ENCODE measurements around the gene ARHGEF17. TPM values are rescaled to one million over a fixed set of nuclear protein-coding genes. Genes with fewer than 3 reads are reported as not detected.
A peak's percentile ranks its signal among the peaks of the same experiment; 100 is the strongest.

Gene ARHGEF17
- total and polyA plus RNA-seq, 2 experiments from 2014 or later, result 15.3 to 23.5 TPM

DNA sequence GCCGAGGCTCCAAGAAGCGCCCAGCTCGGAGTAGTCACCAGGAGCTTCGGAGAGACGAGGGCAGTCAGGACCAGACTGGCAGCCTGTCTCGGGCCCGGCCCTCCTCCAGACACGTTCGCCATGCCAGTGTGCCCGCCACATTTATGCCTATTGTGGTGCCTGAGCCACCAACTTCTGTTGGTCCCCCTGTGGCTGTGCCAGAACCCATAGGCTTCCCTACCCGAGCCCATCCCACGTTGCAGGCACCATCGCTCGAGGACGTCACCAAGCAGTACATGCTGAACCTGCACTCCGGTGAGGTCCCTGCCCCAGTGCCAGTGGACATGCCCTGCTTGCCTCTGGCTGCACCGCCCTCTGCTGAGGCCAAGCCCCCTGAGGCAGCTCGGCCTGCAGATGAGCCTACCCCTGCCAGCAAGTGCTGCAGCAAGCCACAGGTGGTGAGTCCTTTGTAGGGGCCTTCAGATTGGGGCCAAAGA is 3.4 kb downstream of the ARHGEF17 start:
- 81 to 82% methylated on average over 18 of the region's 18 CpGs for WGBS, 2 experiments (ENCODE audit: low coverage in 1 of 2, low lambda C conversion rate in 2 of 2, missing lambda C conversion rate in 2 of 2)
- in situ Hi-C loops (cut with MboI), result no loop called here
- TF ChIP-seq EZH2phosphoT487 (IDR thresholded peaks at IDR 0.05; ENCODE audit: insufficient read depth, low read depth) (no peak), EZH2 (IDR thresholded peaks at IDR 0.05; ENCODE audit: insufficient read depth, poor library complexity, severe bottlenecking) (no peak)
- no peaks in the 10 kb centered on the region for H3K9me2 ChIP-seq (ENCODE audit: insufficient read depth)
- no peaks in the 10 kb centered on the region for H3K36me3 ChIP-seq (ENCODE audit: low read depth)
- no peak for DNase-seq
- peak overlapping the region; percentile 76 for H3K4me3 ChIP-seq
- peaks cover 60% of the 10 kb centered on the region for H3K4me1 ChIP-seq (ENCODE audit: insufficient read depth)
- H3K79me2 ChIP-seq (ENCODE audit: insufficient read depth), result peaks cover 72% of the 10 kb centered on the region
- no peaks in the 10 kb centered on the region for H4K20me1 ChIP-seq (ENCODE audit: insufficient read depth)
- H3K9ac ChIP-seq, result peak overlapping the region; percentile 75
- peaks cover 12% of the 10 kb centered on the region for H3F3A ChIP-seq (ENCODE audit: insufficient read depth)
- H3K9me3 ChIP-seq (ENCODE audit: low read depth), result no peaks in the 10 kb centered on the region
- peak overlapping the region; percentile 86 for H3K4me2 ChIP-seq (ENCODE audit: unreplicated experiment)
- no peak overlapping the region for H3K27ac ChIP-seq
- no peaks in the 10 kb centered on the region for H3K27me3 ChIP-seq (replicated peaks; ENCODE audit: insufficient read depth)
- H2AFZ ChIP-seq, result no peak overlapping the region

GRCh38 chr11:73312036-73312435 is 4.0 kb downstream of the ARHGEF17 start:
- H2AFZ ChIP-seq, result no peak overlapping the region
- H3K4me2 ChIP-seq (ENCODE audit: unreplicated experiment), result peak overlapping the region; percentile 86
- H4K20me1 ChIP-seq (ENCODE audit: insufficient read depth), result no peaks in the 10 kb centered on the region
- peak overlapping the region; percentile 76 for H3K4me3 ChIP-seq
- H3K36me3 ChIP-seq (ENCODE audit: low read depth), result no peaks in the 10 kb centered on the region
- WGBS, 2 experiments (ENCODE audit: low coverage in 1 of 2, low lambda C conversion rate in 2 of 2, missing lambda C conversion rate in 2 of 2), result 44 to 46% methylated on average over 2 of the region's 2 CpGs
- DNase-seq, result no peak
- H3K9me2 ChIP-seq (ENCODE audit: insufficient read depth), result no peaks in the 10 kb centered on the region
- peaks cover 12% of the 10 kb centered on the region for H3F3A ChIP-seq (ENCODE audit: insufficient read depth)
- peaks cover 60% of the 10 kb centered on the region for H3K4me1 ChIP-seq (ENCODE audit: insufficient read depth)
- peaks cover 78% of the 10 kb centered on the region for H3K79me2 ChIP-seq (ENCODE audit: insufficient read depth)
- H3K9me3 ChIP-seq (ENCODE audit: low read depth), result no peaks in the 10 kb centered on the region
- TF ChIP-seq EZH2 (IDR thresholded peaks at IDR 0.05; ENCODE audit: insufficient read depth, poor library complexity, severe bottlenecking) (no peak), EZH2phosphoT487 (IDR thresholded peaks at IDR 0.05; ENCODE audit: insufficient read depth, low read depth) (no peak)
- in situ Hi-C loops (cut with MboI), result no loop called here
- no peaks in the 10 kb centered on the region for H3K27me3 ChIP-seq (replicated peaks; ENCODE audit: insufficient read depth)
- H3K9ac ChIP-seq, result peak overlapping the region; percentile 75
- peak overlapping the region; percentile 78 for H3K27ac ChIP-seq

GRCh38 chr11:73312851-73313327 is 4.8 kb downstream of the ARHGEF17 start:
- Histone ChIP-seq H2AFZ (no peak overlapping the region), H3K4me2 (ENCODE audit: unreplicated experiment) (peak overlapping the region; percentile 86), H3K4me1 (ENCODE audit: insufficient read depth) (peaks cover 60% of the 10 kb centered on the region), H3K27ac (peak overlapping the region; percentile 78), H3F3A (ENCODE audit: insufficient read depth) (peaks cover 12% of the 10 kb centered on the region), H3K4me3 (peak overlapping the region; percentile 76), H3K36me3 (ENCODE audit: low read depth) (no peaks in the 10 kb centered on the region), H4K20me1 (ENCODE audit: insufficient read depth) (no peaks in the 10 kb centered on the region), H3K9me3 (ENCODE audit: low read depth) (no peaks in the 10 kb centered on the region), H3K9ac (peak overlapping the region; percentile 75), H3K27me3 (replicated peaks; ENCODE audit: insufficient read depth) (no peaks in the 10 kb centered on the region), H3K9me2 (ENCODE audit: insufficient read depth) (no peaks in the 10 kb centered on the region), H3K79me2 (ENCODE audit: insufficient read depth) (peaks cover 86% of the 10 kb centered on the region)
- peak; percentile 83 for DNase-seq
- in situ Hi-C loops (cut with MboI), result no loop called here
- 36 to 40% methylated on average over 6 of the region's 6 CpGs for WGBS, 2 experiments (ENCODE audit: low coverage in 1 of 2, low lambda C conversion rate in 2 of 2, missing lambda C conversion rate in 2 of 2)
- no peak for TF ChIP-seq EZH2phosphoT487 (IDR thresholded peaks at IDR 0.05; ENCODE audit: insufficient read depth, low read depth)
- TF ChIP-seq EZH2 (IDR thresholded peaks at IDR 0.05; ENCODE audit: insufficient read depth, poor library complexity, severe bottlenecking), result no peak

- H3K4me3 ChIP-seq, result peak overlapping the region; percentile 76
- in situ Hi-C loops (cut with MboI), result no loop called here
- 0 out of 2 replicates have a peak, but pooled peaks cover 5% of the 10 kb centered on the region for H4K20me1 ChIP-seq (ENCODE audit: insufficient read depth)
- peak overlapping the region; percentile 86 for H3K4me2 ChIP-seq (ENCODE audit: unreplicated experiment)
- H3K36me3 ChIP-seq (ENCODE audit: low read depth), result no peaks in the 10 kb centered on the region
- peak overlapping the region; percentile 78 for H3K27ac ChIP-seq
- peak; percentile 53 for DNase-seq
- H3K4me1 ChIP-seq (ENCODE audit: insufficient read depth), result peaks cover 60% of the 10 kb centered on the region
- peaks cover 94% of the 10 kb centered on the region for H3K79me2 ChIP-seq (ENCODE audit: insufficient read depth)
- no peak overlapping the region for H2AFZ ChIP-seq
- no peak for TF ChIP-seq EZH2 (IDR thresholded peaks at IDR 0.05; ENCODE audit: insufficient read depth, poor library complexity, severe bottlenecking)
- TF ChIP-seq EZH2phosphoT487 (IDR thresholded peaks at IDR 0.05; ENCODE audit: insufficient read depth, low read depth), result no peak
- no peaks in the 10 kb centered on the region for H3K9me2 ChIP-seq (ENCODE audit: insufficient read depth)
- H3K9ac ChIP-seq, result peak overlapping the region; percentile 75
- WGBS, 2 experiments (ENCODE audit: low coverage in 1 of 2, low lambda C conversion rate in 2 of 2, missing lambda C conversion rate in 2 of 2), result 25 to 68% methylated on average over 1 of the region's 1 CpG
- H3K27me3 ChIP-seq (replicated peaks; ENCODE audit: insufficient read depth), result no peaks in the 10 kb centered on the region
- H3F3A ChIP-seq (ENCODE audit: insufficient read depth), result peaks cover 12% of the 10 kb centered on the region
- no peaks in the 10 kb centered on the region for H3K9me3 ChIP-seq (ENCODE audit: low read depth)
These were observed 5.6 kb downstream of the ARHGEF17 start for GRCh38 chr11:73313652-73314051.

Data from GM23248 (cell line).